ENCODE data around the gene ELP6. TPM values are rescaled to one million over a fixed set of nuclear protein-coding genes. Genes with fewer than 3 reads are reported as not detected.

ELP6 gene
- total and polyA plus RNA-seq, 4 donors: 32.9 to 61.9 (median 51.7) TPM

DNA sequence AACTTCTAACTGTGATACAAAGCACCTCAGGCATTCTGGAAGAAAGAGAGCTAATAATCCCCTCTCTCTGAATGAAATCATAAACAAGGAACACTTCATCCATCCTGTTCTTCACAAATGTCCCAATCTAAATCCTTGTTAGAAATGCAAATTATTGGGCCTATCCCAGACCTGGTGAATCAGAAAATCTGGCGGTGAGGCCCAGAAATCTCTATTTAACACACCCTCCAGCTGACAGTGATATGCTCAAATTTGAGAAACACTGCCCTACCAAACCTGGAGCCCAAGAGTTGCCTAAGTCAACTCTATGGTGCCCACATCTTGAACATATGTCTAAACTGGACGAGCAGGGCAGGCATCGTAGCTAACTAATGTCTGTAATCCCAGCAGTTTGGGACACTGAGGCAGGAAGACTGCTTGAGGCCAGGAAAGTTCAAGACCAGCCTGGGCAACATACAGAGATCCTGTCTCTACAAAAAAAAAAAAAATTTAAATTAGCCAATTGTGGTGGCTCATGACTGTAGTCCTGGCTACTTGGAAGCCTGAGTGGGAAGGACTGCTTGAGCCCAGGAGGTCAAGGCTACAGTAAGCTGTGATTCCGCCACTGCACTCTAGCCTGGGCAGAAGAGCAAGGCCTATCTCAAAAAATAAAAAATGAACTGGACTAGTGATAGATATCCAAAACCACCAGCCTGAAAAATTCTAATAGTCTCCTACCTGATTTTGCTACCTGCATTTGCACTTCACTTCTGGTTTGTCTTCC is 60.9 kb downstream of the ELP6 start:
- Histone ChIP-seq H3K9me3 (ENCODE audit: control insufficient read depth, insufficient read depth, low read length) (peaks cover 2% of the 10 kb centered on the region), H3K4me3 (ENCODE audit: low read depth, low read length) (no peak overlapping the region), H3K4me1 (ENCODE audit: control insufficient read depth, insufficient read depth, low read length) (no peaks in the 10 kb centered on the region), H3K27ac (ENCODE audit: low read depth, low read length) (no peak overlapping the region), H3K36me3 (ENCODE audit: control insufficient read depth, insufficient read depth, low read length) (no peaks in the 10 kb centered on the region), H3K27me3 (ENCODE audit: control insufficient read depth, insufficient read depth, low read length) (no peaks in the 10 kb centered on the region)
- no peak for DNase-seq (ENCODE audit: low read depth in 4 of 6, low spot score in 6 of 6)
- WGBS (ENCODE audit: insufficient coverage): 62% methylated on average over 3 of the region's 4 CpGs

Small RNAs within 50 kb of the gene (small RNA-seq; reads per million reads assigned to genes)
- gene AC099778.2 (ENCODE audit: low replicate concordance) (not detected), gene RN7SL870P (ENCODE audit: low replicate concordance) (not detected)

Other genes with a start within 250 kb of the ELP6 start
- gene KIF9, start 230.9 kb downstream of the ELP6 start, total RNA-seq: 10 to 100 TPM; 11.5 to 26.1 TPM
- 10 to 100 TPM; 24.7 to 27.3 TPM for gene KIF9, start 230.9 kb downstream of the ELP6 start, polyA plus RNA-seq (ENCODE audit: insufficient read length in 2 of 2)
- gene KLHL18, start 230.8 kb downstream of the ELP6 start, total RNA-seq: 10 to 100 TPM; 17.5 to 21.2 TPM
- 10 to 100 TPM; 28.6 to 29.0 TPM for gene KLHL18, start 230.8 kb downstream of the ELP6 start, polyA plus RNA-seq (ENCODE audit: insufficient read length in 2 of 2)
- 10 to 100 TPM; 13.8 to 19.1 TPM for gene PTPN23, start 132.7 kb downstream of the ELP6 start, total RNA-seq
- 10 to 100 TPM; 41.9 to 46.7 TPM for gene PTPN23, start 132.7 kb downstream of the ELP6 start, polyA plus RNA-seq (ENCODE audit: insufficient read length in 2 of 2)
- gene SCAP, start 37.8 kb downstream of the ELP6 start, total RNA-seq: 10 to 100 TPM; 63.9 to 89.7 TPM
- gene SCAP, start 37.8 kb downstream of the ELP6 start, polyA plus RNA-seq (ENCODE audit: insufficient read length in 2 of 2): 10 to 100 TPM; 97.1 to 99.5 TPM
- 10 to 100 TPM; 78.2 to 87.0 TPM for gene CSPG5, start 65.2 kb upstream of the ELP6 start, total RNA-seq
- 100 to 1,000 TPM; 306 to 338 TPM for gene CSPG5, start 65.2 kb upstream of the ELP6 start, polyA plus RNA-seq (ENCODE audit: insufficient read length in 2 of 2)

Data from spinal cord (tissue), 10 donors.